Measurements from ENCODE around the gene GRK3. TPM values are rescaled to one million over a fixed set of nuclear protein-coding genes. Genes with fewer than 3 reads are reported as not detected.
"Not testable (repeated sequence)": the region's sequence is repeated elsewhere in the genome, so short reads cannot be mapped to it uniquely, and the experiment has no call there.

GRK3 gene
- total RNA-seq, 3 donors from 2014 or later (not counting 1 experiment from before 2014, with no cell fraction given), result 2.2 to 7.2 (median 3.8) TPM

DNA sequence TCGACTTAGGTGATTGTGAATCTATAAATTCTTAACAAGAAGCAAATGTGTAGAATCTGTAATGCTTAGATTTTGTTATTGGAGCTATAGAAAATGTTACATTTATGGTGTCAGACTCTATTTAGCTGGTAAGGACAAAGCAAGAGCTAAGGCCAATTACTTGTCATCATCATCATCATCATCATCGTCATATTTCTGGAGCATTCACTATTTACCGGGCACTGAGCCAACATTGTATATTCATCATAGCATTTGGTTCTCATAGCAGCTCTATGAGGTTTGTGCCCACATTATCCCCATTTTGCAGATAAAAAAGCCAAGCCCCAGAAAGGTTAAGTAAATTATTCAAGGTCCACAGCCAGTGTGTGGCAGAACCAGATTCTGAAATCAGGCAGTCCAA lies 36.4 kb upstream of the GRK3 start:
- not testable (repeated sequence) for DNase-seq; H3K27ac ChIP-seq (ENCODE audit: low read length); H3K36me3 ChIP-seq (ENCODE audit: control insufficient read depth, insufficient read depth, low read length); H3K27ac Mint-ChIP-seq; H3K4me1 ChIP-seq (ENCODE audit: control insufficient read depth, insufficient read depth, low read length); H3K4me1 Mint-ChIP-seq; H3K9me3 ChIP-seq (ENCODE audit: control insufficient read depth, insufficient read depth, low read length); ATAC-seq; H3K4me3 ChIP-seq (ENCODE audit: low read length); H3K27me3 ChIP-seq (ENCODE audit: control insufficient read depth, insufficient read depth, low read length); H3K36me3 Mint-ChIP-seq; H3K4me3 Mint-ChIP-seq
- intact Hi-C loops (cut with micrococcal nuclease), result loop anchor here (5.0 kb wide), 1 partner anchor 261 kb away; no protein-coding TSS in a partner anchor
- peaks cover 0 to 15% of the 10 kb centered on the region in 2 donors for H3K27me3 Mint-ChIP-seq (ENCODE audit: low read depth in 2 of 2)
- WGBS (ENCODE audit: insufficient coverage), result 86% methylated on average over 1 of the region's 3 CpGs
- peaks cover 0 to 11% of the 10 kb centered on the region in 2 donors for H3K9me3 Mint-ChIP-seq

DNA sequence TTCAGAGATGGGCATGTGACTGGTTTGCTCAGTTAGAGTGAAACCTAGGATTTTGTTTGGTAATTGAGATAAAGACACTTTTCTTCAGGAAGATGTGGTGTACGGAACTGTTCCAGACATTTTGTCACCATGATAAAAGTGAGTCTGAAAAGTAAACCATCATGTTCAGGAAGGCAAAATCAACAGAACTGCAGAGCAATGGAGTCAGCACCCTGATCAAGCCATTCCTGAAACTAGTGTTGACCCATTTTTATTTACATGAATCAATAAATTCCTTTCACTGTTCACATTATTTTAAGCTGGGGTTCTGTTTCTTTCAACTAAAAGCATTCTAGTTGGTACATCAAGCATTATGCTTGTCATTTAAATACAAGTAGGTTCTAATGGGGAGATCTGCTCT lies 35.4 kb upstream of the GRK3 start:
- not testable (repeated sequence) for H3K27me3 ChIP-seq (ENCODE audit: control insufficient read depth, insufficient read depth, low read length); H3K4me3 ChIP-seq (ENCODE audit: low read length); H3K36me3 Mint-ChIP-seq; H3K4me1 Mint-ChIP-seq; H3K36me3 ChIP-seq (ENCODE audit: control insufficient read depth, insufficient read depth, low read length); H3K27ac Mint-ChIP-seq; H3K4me1 ChIP-seq (ENCODE audit: control insufficient read depth, insufficient read depth, low read length); H3K9me3 ChIP-seq (ENCODE audit: control insufficient read depth, insufficient read depth, low read length); H3K4me3 Mint-ChIP-seq; H3K27ac ChIP-seq (ENCODE audit: low read length); ATAC-seq; DNase-seq
- H3K27me3 Mint-ChIP-seq (ENCODE audit: low read depth in 2 of 2), result peaks cover 0 to 15% of the 10 kb centered on the region in 2 donors
- intact Hi-C loops (cut with micrococcal nuclease), result loop anchor here (5.0 kb wide), 1 partner anchor 262 kb away; no protein-coding TSS in a partner anchor
- peaks cover 0 to 11% of the 10 kb centered on the region in 2 donors for H3K9me3 Mint-ChIP-seq
- 87% methylated on average over 1 of the region's 1 CpG for WGBS (ENCODE audit: insufficient coverage)

DNA sequence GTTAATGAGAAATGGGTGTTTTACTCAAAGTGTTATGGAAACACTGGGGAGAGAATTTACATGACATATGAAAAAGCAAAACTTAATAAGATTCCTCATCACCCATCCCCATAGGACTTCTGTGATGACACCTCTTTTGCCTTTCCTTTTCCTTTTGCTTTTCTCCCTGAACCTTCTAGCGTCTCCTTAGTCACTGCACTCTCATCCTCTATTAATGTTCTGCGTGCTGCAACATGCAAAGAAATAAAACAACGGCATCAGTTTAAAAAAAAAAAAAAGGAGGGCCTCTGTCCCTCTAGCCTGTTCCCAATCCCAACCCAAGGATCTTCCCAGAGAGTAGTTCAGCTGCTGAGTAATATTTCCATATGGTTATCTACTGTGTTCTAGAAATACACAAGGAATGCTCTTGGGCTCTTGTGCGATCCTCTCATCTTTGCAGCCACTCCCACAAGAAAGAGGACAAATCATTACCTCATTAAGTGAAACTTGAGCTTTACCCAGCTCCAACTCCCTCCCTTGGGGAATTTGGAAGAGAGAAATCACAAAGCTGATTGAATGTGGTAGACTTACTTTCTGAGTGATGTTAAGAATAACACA lies 34.8 kb upstream of the GRK3 start:
- not testable (repeated sequence) for H3K4me1 Mint-ChIP-seq; ATAC-seq; H3K4me3 Mint-ChIP-seq; H3K27ac Mint-ChIP-seq; H3K36me3 Mint-ChIP-seq; H3K9me3 ChIP-seq (ENCODE audit: control insufficient read depth, insufficient read depth, low read length); H3K27me3 ChIP-seq (ENCODE audit: control insufficient read depth, insufficient read depth, low read length); DNase-seq; H3K27ac ChIP-seq (ENCODE audit: low read length); H3K4me1 ChIP-seq (ENCODE audit: control insufficient read depth, insufficient read depth, low read length); H3K4me3 ChIP-seq (ENCODE audit: low read length); H3K36me3 ChIP-seq (ENCODE audit: control insufficient read depth, insufficient read depth, low read length); H3K9me3 Mint-ChIP-seq
- whole genome bisulfite sequencing (ENCODE audit: insufficient coverage), result 73% methylated on average over 3 of the region's 4 CpGs
- intact Hi-C loops (cut with micrococcal nuclease), result loop anchor here (5.0 kb wide), 1 partner anchor 262 kb away; no protein-coding TSS in a partner anchor
- peaks cover 0 to 15% of the 10 kb centered on the region in 2 donors for H3K27me3 Mint-ChIP-seq (ENCODE audit: low read depth in 2 of 2)

DNA sequence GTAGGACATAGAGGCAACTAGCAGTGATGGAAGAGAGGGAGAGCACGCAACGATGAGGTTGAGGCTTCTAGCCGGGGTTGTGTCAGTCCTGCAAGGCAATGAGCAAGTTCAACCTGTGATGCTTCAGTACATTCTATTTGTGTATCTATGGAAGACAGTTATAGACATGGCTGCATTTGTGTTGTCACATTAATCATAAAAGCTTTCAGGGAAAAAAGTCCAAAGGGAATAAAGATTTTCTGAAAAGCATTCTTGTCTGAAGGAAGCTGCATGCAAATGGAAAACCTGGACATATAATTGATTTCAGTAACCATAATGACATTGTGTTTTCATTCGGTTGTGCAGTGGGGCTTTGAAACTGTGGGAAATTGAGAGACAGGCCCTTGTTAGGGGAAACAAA lies 32.8 kb upstream of the GRK3 start:
- H3K27me3 ChIP-seq (ENCODE audit: control insufficient read depth, insufficient read depth, low read length); H3K36me3 Mint-ChIP-seq; H3K27ac Mint-ChIP-seq; H3K27ac ChIP-seq (ENCODE audit: low read length); H3K4me3 ChIP-seq (ENCODE audit: low read length); intact Hi-C loops (cut with micrococcal nuclease); H3K4me3 Mint-ChIP-seq; H3K9me3 ChIP-seq (ENCODE audit: control insufficient read depth, insufficient read depth, low read length); DNase-seq; H3K4me1 Mint-ChIP-seq; H3K4me1 ChIP-seq (ENCODE audit: control insufficient read depth, insufficient read depth, low read length); H3K36me3 ChIP-seq (ENCODE audit: control insufficient read depth, insufficient read depth, low read length); ATAC-seq; H3K9me3 Mint-ChIP-seq: not testable (repeated sequence)
- H3K27me3 Mint-ChIP-seq (ENCODE audit: low read depth in 2 of 2), result peaks cover 0 to 18% of the 10 kb centered on the region in 2 donors
- 88% methylated on average over 1 of the region's 4 CpGs for WGBS (ENCODE audit: insufficient coverage)

DNA sequence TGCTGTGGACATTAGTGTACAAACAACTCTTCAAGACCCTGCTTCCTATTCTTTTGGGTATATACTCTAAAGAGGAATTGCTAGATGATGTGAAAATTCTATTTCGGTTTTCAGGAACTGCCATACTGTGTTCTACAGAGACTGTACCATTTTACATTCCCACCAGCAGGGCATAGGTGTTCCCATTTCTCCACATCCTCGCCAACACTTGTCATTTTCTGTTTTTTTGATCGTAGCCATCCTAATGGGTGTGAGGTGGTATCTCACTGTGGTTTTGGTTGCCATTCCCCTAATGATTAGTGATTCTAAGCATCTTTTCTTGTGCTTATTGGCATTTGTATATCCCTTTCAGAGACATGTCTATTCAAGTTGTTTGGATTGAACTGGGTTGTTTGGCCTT lies 29.8 kb upstream of the GRK3 start:
- Histone ChIP-seq H3K27me3 (ENCODE audit: control insufficient read depth, insufficient read depth, low read length) (no peaks in the 10 kb centered on the region), H3K9me3 (ENCODE audit: control insufficient read depth, insufficient read depth, low read length) (no peaks in the 10 kb centered on the region), H3K4me1 (ENCODE audit: control insufficient read depth, insufficient read depth, low read length) (no peaks in the 10 kb centered on the region), H3K36me3 (ENCODE audit: control insufficient read depth, insufficient read depth, low read length) (no peaks in the 10 kb centered on the region), H3K4me3 (ENCODE audit: low read length) (no peak overlapping the region), H3K27ac (ENCODE audit: low read length) (no peak overlapping the region)
- no peak for ATAC-seq
- Mint-ChIP-seq H3K27ac (no peak overlapping the region), H3K9me3 (no peaks in the 10 kb centered on the region), H3K4me3 (no peak overlapping the region), H3K4me1 (no peaks in the 10 kb centered on the region), H3K27me3 (ENCODE audit: low read depth in 2 of 2) (peaks cover 0 to 10% of the 10 kb centered on the region in 2 donors), H3K36me3 (no peaks in the 10 kb centered on the region)
- intact Hi-C loops (cut with micrococcal nuclease), result no loop called here
- no peak for DNase-seq
- 94% methylated on average over 2 of the region's 3 CpGs for WGBS (ENCODE audit: insufficient coverage)
- TF ChIP-seq, protein P1, sequence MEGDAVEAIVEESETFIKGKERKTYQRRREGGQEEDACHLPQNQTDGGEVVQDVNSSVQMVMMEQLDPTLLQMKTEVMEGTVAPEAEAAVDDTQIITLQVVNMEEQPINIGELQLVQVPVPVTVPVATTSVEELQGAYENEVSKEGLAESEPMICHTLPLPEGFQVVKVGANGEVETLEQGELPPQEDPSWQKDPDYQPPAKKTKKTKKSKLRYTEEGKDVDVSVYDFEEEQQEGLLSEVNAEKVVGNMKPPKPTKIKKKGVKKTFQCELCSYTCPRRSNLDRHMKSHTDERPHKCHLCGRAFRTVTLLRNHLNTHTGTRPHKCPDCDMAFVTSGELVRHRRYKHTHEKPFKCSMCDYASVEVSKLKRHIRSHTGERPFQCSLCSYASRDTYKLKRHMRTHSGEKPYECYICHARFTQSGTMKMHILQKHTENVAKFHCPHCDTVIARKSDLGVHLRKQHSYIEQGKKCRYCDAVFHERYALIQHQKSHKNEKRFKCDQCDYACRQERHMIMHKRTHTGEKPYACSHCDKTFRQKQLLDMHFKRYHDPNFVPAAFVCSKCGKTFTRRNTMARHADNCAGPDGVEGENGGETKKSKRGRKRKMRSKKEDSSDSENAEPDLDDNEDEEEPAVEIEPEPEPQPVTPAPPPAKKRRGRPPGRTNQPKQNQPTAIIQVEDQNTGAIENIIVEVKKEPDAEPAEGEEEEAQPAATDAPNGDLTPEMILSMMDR (IDR thresholded peaks at IDR 0.05), result no peak
